CD4-positive, alpha-beta T cell treated with Interleukin-17A for 1 hour (primary cell): ENCODE measurements around the gene PTCD1.
A peak's percentile ranks its signal among the peaks of the same experiment; 100 is the strongest.
"Not testable (repeated sequence)": the region's sequence is repeated elsewhere in the genome, so short reads cannot be mapped to it uniquely, and the experiment has no call there.

Source experiments
- DNase-seq: peaks from one replicate; pipeline ENCODE4 v3.0.0-alpha.2; 2020

PTCD1 gene

DNA sequence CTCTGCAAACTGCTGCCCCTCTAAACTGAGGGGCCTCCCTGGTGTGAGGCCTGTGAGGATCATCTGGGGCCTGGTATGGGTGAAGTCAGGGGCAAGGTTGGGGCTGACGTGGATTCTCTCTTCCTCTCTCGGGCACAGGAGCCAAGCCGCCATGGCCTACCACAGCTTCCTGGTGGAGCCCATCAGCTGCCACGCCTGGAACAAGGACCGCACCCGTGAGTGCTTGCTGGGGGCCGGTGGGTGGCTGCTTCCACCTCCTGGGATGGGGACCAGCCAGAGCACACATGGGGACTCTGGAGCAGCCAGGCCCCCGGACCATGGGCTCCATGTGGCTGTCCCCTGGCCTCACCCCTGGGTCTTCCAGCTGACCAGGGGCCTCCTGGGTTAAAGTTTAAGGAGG lies 53.0 kb downstream of the PTCD1 start:
- peak; percentile 15 for DNase-seq

DNA sequence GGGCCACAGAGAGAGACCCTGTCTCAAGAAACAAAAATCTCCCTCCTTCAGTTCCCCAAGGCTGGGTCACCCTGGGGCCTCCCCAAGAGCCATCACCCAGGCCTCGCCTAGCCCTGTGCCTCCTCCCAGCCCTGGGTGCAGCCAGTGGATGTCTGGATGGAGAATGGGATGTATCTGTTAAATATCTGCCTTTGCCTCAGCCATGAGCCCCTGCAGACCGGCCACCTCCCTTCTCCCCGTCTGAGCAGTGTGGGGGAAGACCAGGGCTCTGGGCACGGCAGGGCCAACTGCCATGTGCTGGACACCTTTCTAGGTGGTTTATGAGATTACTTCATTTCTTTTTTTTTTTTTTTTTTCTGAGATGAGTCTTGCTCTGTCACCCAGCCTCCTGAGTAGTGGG lies 54.1 kb downstream of the PTCD1 start:
- DNase-seq, result no peak

DNA sequence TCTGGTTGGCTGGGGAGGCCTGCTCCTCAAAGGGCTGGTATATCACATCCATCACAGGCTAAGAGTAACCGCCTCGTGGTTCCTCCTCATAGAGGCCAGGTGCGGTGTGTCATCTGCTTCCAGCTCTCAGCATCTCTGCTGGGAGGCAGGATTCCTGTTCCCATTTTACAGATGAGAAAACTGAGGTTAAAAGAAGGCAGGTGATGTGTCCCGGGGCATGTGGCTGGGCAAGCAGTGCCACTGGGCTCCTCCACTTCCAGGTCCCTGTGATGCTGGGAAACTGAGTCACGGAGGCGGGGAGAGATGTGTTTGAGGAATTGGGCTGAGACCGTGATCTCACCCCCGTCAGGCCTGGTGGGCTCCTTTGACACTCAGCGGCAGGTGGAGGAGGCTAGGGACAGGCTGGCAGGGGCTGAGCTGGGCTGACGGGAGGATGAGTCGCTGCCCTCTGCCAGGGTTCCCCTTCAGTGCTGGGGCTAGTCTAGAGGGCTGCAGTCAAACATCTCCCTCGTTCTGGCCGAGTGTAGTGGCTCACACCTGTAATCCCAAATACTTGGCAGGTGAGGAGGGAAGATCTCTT lies 54.7 kb downstream of the PTCD1 start:
- no peak for DNase-seq

DNA sequence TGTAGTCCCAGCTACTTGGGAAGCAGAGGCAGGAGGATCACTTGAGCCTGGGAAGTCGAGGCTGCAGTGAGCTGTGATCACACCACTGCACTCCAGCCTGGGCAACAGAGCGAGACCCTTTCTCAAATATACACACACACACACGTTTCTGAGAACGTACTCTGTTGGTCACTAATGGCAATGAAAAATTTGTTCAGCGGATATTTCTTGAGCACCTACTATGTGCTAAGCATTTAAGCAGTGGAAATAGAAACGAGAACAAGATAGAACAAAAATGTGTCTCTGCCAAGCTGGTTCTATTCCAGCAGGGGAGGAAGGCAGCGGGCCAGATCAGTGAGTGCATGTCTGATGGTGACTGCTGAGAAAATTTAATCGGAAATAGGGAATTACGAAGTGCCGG lies 55.4 kb downstream of the PTCD1 start:
- DNase-seq, result no peak

DNA sequence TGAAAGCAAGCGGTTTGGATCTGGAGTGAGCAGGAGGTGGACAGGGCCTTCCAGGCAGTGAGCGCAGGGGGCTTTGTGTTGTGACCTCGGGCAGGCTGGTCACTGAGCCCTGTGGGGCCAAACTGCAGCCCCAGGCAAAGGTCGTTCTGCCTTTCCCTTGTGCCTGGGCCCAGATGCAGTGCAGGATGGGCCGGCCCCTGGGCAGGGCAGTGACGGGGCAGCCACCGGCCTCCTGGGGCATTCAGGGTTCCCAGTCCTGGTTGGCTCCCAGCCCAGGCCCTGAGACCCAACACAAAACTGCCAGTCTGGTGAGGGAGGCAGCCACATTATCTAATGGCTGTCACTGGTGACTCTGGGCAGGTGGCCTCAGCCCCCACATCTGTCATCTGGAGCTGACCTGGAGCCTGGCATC lies 56.9 kb downstream of the PTCD1 start:
- no peak for DNase-seq

DNA sequence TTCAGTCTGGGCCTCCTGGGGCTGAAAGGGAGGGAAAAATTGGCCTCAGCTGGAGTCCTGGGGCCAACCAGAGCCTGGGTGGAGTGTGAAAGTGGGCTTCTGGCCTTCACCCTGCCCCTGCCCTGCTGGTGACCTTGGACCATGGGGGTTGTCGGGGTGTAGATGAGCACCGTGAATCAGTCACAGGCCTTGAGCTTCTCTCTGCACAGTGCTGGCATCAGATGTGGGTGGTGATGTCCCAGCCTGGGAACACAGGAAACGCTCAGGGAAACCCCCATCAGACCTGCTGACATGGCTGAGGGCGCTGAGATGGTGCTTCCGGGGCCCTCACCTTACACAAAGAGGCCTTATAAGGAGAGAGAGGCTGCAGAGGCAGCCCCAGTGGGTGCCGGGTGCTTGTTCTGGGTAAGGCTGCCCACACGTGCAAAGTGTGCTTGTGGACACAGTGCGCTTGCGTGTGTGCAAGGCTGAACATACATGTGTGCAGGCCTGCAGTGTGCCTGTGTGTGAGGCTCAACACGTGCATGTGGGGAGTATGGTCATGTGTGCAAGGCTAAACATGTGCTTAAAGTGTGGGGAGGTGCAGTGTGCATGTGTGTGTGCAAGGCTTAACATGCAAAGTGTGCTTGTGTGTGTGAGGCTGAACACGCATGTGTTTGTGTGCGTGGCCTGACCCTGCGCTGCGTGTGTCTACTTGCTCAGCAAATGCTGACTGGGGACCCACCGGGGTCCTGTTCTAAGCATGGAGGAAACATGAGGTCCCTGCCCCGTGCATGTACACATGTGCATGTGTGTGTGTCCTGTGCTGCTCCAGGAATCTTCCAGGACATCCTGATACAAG lies 57.6 kb downstream of the PTCD1 start:
- peak; percentile 96 for DNase-seq

DNA sequence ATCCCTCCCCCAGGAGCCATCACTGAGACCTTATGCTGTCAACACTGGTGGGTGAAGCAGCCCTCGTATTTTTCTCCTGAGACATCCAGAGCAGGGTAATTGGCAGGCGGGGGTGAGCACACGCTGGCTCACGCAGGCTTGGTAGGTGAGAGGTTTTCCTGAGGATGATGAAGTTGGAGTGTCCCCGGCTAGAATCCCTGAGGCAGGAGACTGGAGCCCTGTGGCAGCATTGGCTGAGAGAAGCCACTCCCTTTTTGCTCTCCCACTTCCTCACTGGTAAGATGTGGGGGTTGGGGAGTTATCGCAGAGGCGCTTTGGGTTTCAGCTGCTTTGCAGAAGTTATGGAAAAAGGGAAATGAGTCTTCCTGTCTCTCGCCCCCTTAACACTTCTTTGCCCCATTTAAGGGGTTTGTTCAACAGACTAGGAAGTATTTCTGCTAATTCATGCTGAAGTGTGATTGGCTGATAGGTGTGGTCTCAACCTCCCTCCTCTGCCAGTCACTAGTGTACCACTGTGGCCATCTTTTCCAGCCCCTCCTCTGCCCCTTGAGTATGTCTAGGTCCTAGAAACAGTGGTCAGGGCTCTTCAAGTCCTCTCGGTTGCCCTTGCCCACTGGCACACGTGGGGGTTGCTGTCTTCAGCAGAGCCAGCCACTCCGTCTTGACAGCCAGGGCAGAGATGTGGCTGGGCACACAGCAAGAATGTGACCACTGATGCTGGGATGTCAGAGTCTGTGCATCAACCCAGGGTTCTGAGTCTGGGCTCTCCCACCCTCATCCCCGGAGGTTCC lies 58.4 kb downstream of the PTCD1 start:
- DNase-seq, result peak; percentile 70

DNA sequence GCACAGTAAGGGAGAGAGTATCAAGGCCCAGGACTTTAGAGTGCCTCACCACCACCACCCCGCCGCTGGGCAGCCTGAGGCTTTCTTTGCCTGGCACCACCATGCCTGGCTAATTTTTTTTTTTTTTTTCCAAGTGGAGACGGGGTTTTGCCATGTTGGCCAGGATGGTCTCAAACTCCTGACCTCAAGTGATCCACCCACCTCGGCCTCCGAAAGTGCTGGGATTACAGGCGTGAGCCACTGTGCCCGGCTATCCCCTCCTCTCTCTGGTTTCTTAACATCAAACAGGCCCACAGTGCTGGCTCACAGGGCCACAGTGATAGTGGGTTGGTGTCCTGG lies 58.9 kb downstream of the PTCD1 start:
- DNase-seq, result not testable (repeated sequence)

DNA sequence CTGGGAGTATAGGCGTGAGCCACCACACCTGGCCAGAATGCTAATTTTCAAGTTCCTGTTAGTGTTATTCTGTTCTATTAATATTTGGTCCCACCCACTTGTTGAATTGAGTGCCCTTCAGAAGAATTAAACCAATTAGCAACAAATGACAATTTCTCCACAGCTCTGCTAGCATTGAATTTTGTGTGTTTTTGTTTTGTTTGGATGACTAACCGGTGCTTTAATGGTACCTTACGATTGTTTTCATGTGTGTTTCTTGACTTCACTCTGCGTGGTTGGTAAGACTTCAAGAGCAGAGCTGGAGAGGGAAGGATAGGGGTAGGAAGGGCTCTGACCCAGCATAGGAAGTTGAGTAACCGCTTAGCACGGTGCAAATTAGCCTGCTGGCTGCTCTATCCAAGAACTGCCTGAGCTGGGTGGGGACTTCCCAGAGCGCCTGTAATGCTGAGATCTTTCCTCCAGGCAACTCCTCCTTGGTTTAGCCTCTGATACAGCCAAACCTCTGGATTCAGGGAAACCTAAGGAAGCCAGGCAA lies 59.5 kb downstream of the PTCD1 start:
- peak; percentile 77 for DNase-seq

DNA sequence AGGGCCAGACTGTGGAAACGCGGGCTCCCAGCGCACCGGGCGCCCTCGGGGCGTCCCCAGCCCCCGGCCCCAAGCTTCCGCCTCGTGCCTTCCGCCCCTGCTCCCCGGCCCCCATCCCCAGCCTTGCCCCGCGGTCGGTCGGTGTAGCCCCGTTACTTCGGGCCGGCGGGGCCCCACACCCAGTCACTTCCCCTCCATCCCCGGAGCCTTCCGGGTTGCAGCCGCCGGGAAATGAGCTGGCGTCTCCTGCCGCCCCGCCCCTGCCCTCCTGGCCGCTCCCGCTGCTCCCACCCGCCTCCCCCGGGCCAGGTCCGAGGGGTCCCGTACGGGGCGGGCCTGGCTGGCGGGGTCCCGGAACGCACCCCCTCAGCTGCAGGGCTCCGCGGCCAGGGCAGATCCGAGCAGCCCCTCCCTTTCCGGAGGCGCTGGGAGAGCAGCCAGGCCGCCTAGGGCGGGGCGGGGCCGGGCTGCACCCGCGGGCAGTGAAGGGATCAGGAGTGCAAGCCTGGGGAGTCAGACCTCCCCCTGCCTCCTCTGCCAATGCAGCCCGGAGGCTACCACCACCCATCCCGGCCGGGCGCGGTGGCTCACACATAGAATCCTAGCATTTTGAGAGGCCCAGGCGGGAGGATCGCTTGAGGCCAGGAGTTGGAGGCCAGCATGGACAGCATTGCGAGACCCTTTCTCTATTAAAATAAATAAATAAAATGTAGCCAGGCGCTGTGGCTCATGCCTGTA lies 63.4 kb downstream of the PTCD1 start:
- DNase-seq, result peak; percentile 73

DNA sequence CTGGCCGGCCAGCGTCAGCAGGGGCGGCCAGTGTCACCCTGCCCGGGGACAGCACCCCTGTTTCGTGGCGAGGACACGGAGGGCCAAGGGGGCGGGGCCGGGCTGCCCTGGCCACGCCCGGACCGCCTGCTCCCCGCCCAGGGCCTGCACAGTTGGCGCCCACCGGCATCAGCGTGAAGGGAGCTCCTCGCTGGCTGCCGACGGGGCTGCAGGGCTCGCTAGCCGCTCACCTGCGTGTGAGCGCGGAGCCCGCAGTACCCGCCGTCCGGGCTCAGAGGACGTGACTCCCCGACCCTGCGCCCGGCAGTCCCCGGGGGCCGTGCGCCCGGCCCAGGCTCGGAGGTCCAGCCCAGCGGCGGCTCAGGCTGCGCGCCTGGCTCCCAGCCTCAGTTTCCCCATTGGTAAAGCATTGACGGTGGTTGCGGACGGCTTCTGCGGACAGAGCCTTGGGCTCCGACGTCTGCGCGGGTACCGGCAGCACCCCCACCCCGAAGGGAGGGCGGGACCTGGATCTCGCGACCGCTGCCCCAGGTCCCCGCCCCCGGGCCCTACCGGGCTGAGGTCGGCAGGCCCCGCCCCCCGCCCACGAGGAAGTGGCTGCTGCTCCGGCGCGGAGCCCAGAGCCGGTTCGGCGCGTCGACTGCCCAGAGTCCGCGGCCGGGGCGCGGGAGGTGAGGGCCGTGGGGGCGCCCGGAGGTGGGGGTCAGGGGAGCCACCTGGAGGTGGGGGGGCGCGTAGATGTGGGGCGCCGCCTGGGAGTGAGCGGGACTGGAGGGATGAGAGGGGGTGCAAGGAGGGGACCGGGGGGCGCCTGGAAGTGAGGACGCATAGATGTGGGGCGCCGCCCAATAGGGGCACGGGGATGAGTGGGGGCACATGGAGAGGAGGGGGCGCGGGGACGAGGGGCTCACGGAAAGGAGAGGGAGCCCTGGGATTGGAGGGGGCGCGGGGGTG lies 64.2 kb downstream of the PTCD1 start, which contains the start of gene ARPC1B:
ARPC1B (plus strand) TSS at position 620 of the 954 bp plus-strand sequence. CDS start 10,985 bp downstream, outside the sequence.
- peak; percentile 86 for DNase-seq

DNA sequence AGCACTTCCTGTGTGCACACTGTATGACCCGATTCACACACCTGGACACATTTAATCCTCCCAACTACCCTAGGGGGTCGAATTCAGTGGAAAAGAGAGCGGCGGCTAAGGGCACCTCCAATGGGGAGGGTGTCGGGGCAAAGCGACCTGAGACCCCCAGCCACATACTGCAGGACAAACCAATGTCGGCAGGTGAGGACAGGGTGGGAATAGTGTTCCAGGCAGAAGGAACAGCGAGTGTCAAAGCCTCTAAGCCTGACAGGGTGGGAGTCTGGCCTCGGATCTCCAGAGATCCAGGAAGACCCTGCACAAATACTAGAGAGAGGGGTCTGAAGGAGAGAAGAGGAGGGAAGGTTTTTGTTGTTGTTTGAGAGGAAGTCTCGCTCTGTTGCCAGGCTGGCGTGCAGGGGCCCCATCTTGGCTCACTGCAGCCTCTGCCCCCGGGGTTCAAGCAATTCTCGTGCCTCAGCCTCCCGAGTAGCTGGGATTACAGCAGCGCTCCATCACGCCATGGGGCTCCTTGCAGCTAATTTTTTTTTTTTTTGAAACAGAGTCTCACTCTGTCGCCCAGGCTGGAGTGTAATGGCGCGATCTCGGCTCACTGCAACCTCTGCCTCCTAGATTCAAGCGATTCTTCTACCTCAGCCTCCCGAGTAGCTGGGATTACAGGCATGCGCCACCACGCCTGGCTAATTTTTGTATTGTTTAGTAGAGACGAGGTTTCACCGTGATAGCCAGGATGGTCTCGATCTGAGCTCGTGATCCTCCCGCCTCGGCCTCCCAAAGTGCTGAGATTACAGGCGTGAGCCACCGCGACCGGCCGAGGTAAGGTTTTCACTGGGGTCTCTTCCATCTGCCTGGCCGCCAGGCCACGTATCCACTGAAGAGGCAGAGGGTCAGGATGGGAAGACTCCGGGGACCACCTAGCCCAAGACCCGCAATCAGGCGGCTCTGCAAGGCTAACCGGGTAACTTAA lies 65.2 kb downstream of the PTCD1 start:
- no peak for DNase-seq

DNA sequence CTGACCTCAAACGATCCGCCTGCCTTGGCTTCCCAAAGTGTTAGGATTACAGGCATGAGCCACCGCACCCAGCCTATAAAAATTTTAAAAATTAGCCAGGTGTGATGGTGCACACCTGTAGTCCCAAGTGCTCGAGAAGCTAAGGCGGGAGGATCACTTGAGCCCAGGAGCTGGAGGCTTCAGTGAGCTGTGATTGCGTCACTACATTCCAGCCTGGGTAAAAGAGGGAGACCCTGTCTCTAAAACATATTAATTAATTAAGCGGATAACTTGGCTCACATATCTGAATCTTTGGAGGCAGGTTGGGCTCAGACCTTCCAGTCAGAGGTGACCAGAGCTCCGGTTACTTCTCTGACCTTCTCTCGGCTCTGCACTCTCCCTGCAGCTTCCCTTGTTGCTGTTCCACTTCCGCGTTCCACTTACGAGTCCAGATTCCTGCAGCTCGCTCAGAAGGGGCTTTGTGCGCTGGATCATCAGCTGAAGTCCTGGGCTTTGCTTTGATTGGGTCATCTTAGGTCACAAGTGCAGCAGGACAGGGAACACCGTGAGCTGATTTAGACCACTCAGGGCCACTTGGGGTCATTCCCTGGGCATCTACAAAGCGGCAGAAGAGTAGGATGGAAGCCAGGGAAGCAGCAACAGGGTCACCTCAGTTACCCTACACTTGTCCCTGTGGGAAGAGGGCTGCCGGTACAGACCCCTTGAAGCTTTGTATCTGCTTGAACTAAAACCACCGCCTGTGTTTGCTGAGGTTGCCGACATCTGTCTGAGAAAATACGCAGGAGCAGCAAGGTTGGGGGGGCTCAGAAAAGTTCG lies 66.1 kb downstream of the PTCD1 start:
- no peak for DNase-seq

DNA sequence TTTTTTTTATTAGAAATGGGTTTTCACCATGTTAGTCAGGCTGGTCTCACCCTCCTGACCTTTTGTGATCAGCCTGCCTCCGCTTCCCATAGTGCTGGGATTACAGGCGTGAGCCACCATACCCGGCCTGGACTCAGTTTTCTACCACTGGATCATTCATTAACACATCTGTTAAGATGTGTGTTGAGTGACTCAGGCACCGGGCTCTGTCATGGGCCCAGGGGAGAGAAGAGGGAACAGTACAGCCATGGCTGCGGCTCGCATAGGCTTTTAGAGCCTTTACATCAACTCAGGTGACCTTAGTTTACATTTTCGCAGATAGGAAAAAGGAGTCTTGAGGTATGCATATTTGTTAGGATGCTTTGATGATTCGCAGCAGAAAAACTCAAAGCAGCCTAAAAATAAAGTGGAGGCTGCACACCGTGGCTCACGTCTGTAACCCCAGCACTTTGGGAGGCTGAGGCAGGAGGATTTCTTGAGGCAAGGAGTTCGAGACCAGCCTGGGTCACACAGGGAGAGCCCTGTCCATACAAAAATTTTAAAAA lies 67.2 kb downstream of the PTCD1 start:
- DNase-seq, result no peak

DNA sequence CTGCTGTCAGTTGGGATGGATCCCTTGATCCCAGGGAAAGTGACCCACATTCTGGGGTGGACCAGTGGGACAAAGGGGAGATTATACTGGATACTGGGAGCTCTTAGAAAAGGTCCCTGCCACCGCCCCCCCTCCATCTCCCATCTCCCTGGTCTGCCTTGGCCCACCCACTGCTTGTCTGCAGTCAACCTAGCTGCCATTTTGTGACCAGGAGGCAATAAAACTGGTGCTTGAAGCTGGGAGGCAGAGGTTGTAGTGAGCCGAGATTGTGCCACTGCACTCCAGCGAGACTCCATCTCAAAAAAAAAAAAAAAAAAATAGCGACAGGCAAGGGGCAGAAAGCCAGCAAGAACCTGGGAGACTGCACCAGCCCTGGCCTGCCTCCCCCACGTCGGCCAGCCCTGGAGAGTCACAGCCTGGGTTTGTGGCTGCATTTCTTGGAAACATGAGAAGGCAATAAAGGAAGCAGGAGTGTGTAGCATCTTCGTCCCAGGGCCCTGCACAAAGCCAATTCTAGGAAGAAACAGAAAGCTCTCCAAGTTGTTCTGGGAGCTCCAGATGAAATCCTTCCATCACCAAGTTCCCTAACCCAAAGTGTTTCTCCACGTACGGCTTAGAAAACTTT lies 68.7 kb downstream of the PTCD1 start:
- DNase-seq, result no peak

DNA sequence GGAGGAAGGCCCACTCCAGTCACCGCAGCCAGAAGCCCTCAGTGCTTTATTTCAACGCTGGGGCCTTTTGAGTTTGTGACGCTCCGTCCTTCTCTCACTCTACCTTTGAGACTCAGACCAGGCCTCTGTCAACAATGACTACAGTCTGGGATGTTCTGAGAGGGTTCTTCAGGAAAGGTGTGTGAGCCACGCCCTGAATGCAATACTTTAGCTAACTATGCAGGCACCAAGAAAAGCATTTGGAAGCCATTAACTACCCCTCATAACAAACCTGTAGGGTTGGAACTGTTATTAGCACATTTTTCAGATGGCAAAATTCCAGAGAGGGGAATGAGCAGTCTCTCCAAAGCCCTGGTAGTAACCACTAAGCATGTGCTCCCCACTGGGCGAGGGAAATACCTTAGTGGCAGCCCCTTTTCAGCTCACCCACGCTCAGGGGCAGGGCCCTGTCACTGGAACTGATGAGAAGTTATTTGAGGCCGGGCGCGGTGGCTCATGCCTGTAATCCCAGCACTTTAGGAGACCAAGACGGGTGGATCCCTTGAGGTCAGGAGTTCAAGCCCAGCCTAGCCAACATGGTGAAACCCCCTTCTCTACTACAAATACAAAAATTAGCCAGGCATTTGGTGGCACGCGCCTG lies 69.7 kb downstream of the PTCD1 start:
- DNase-seq, result no peak
